Measurements from ENCODE around the gene SMAD2.

GRCh38 chr18:47877892-47878291, 52.6 kb downstream of the SMAD2 start:
- TF ChIP-seq, protein P1, sequence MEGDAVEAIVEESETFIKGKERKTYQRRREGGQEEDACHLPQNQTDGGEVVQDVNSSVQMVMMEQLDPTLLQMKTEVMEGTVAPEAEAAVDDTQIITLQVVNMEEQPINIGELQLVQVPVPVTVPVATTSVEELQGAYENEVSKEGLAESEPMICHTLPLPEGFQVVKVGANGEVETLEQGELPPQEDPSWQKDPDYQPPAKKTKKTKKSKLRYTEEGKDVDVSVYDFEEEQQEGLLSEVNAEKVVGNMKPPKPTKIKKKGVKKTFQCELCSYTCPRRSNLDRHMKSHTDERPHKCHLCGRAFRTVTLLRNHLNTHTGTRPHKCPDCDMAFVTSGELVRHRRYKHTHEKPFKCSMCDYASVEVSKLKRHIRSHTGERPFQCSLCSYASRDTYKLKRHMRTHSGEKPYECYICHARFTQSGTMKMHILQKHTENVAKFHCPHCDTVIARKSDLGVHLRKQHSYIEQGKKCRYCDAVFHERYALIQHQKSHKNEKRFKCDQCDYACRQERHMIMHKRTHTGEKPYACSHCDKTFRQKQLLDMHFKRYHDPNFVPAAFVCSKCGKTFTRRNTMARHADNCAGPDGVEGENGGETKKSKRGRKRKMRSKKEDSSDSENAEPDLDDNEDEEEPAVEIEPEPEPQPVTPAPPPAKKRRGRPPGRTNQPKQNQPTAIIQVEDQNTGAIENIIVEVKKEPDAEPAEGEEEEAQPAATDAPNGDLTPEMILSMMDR (IDR thresholded peaks at IDR 0.05) = no peak
- no peak for TF ChIP-seq POLR2A (IDR thresholded peaks at IDR 0.05)

Measured in esophagus squamous epithelium (tissue), 4 donors.